GM19023 (cell line): ENCODE data around the gene GNAQ.
"Not testable (repeated sequence)": the region's sequence is repeated elsewhere in the genome, so short reads cannot be mapped to it uniquely, and the experiment has no call there.

Experiments
- ATAC-seq: cut with Tn5 transposase; IDR thresholded peaks from one replicate; pipeline ENCODE4 v1.9.1; 2021; ENCODE audit warnings: mild to moderate bottlenecking, moderate library complexity; ENCODE audit not compliant: unreplicated experiment

GNAQ gene

GRCh38 chr9:77751341-77752091 lies 280.1 kb downstream of the GNAQ start:
- ATAC-seq: no peak

- ATAC-seq: no peak
Observed at GRCh38 chr9:77750981-77751340, 280.6 kb downstream of the GNAQ start.

GRCh38 chr9:77750284-77750683 lies 281.3 kb downstream of the GNAQ start:
- no peak for ATAC-seq

- no peak for ATAC-seq
Observed at GRCh38 chr9:77748214-77748772, 283.3 kb downstream of the GNAQ start.

- no peak for ATAC-seq
Observed at GRCh38 chr9:77747163-77747562, 284.4 kb downstream of the GNAQ start.

GRCh38 chr9:77744841-77745430 lies 286.7 kb downstream of the GNAQ start:
- no peak for ATAC-seq

- ATAC-seq: no peak
Observed at GRCh38 chr9:77743386-77743785, 288.2 kb downstream of the GNAQ start.

GRCh38 chr9:77738932-77739331 lies 292.7 kb downstream of the GNAQ start:
- ATAC-seq: no peak

- no peak for ATAC-seq
Observed at GRCh38 chr9:77735494-77735893, 296.1 kb downstream of the GNAQ start.

GRCh38 chr9:77731930-77732329 lies 299.7 kb downstream of the GNAQ start:
- no peak for ATAC-seq

GRCh38 chr9:77731008-77731698 lies 300.5 kb downstream of the GNAQ start:
- no peak for ATAC-seq

GRCh38 chr9:77729177-77729576 lies 302.4 kb downstream of the GNAQ start:
- no peak for ATAC-seq

- ATAC-seq: no peak
Observed at GRCh38 chr9:77726814-77727213, 304.8 kb downstream of the GNAQ start.

GRCh38 chr9:77726289-77726688 lies 305.3 kb downstream of the GNAQ start:
- no peak for ATAC-seq

- no peak for ATAC-seq
Observed at GRCh38 chr9:77725820-77726219, 305.8 kb downstream of the GNAQ start.

- no peak for ATAC-seq
Observed at GRCh38 chr9:77725046-77725694, 306.4 kb downstream of the GNAQ start.

- ATAC-seq: not testable (repeated sequence)
Observed at GRCh38 chr9:77721156-77721555, 310.5 kb downstream of the GNAQ start.

- no peak for ATAC-seq
Observed at GRCh38 chr9:77719321-77719720, 312.3 kb downstream of the GNAQ start.

- not testable (repeated sequence) for ATAC-seq
Observed at GRCh38 chr9:77718298-77718640, 313.3 kb downstream of the GNAQ start.

- ATAC-seq: not testable (repeated sequence)
Observed at GRCh38 chr9:77717608-77718297, 313.9 kb downstream of the GNAQ start.

GRCh38 chr9:77714077-77714549 lies 317.5 kb downstream of the GNAQ start:
- no peak for ATAC-seq
